ENCODE measurements around the gene MESD. TPM values are rescaled to one million over a fixed set of nuclear protein-coding genes. Genes with fewer than 3 reads are reported as not detected.

The MESD gene
- total RNA-seq, 1 experiment from 2014 or later = 47.3 TPM

GRCh38 chr15:81013396-81013929, 23.8 kb upstream of the MESD start:
- BruUV-seq (replicated peaks) = no TSS peak
- Mint-ChIP-seq H3K4me1 (ENCODE audit: low read depth, unreplicated experiment) (no peaks in the 10 kb centered on the region), H3K36me3 (ENCODE audit: insufficient read depth, unreplicated experiment) (no peaks in the 10 kb centered on the region), H3K27ac (ENCODE audit: unreplicated experiment) (no peak overlapping the region), H3K4me3 (ENCODE audit: low read depth, unreplicated experiment) (no peak overlapping the region), H3K9me3 (ENCODE audit: low read depth, unreplicated experiment) (no peaks in the 10 kb centered on the region), H3K27me3 (ENCODE audit: unreplicated experiment) (no peaks in the 10 kb centered on the region)
- CTCF ChIA-PET = no interaction called here
- intact Hi-C loops (cut with micrococcal nuclease; ENCODE audit: unreplicated experiment) = no loop called here
- TF ChIP-seq CTCF (IDR thresholded peaks at IDR 0.05; ENCODE audit: unreplicated experiment) = no peak
- no peak for DNase-seq

GRCh38 chr15:81012588-81012987, 23.0 kb upstream of the MESD start:
- Mint-ChIP-seq H3K9me3 (ENCODE audit: low read depth, unreplicated experiment) (no peaks in the 10 kb centered on the region), H3K27me3 (ENCODE audit: unreplicated experiment) (no peaks in the 10 kb centered on the region), H3K36me3 (ENCODE audit: insufficient read depth, unreplicated experiment) (no peaks in the 10 kb centered on the region), H3K4me1 (ENCODE audit: low read depth, unreplicated experiment) (no peaks in the 10 kb centered on the region), H3K27ac (ENCODE audit: unreplicated experiment) (no peak overlapping the region), H3K4me3 (ENCODE audit: low read depth, unreplicated experiment) (no peak overlapping the region)
- intact Hi-C loops (cut with micrococcal nuclease; ENCODE audit: unreplicated experiment) = no loop called here
- DNase-seq = no peak
- TF ChIP-seq CTCF (IDR thresholded peaks at IDR 0.05; ENCODE audit: unreplicated experiment) = no peak
- no TSS peak for BruUV-seq (replicated peaks)
- CTCF ChIA-PET = no interaction called here

- Mint-ChIP-seq H3K4me3 (ENCODE audit: low read depth, unreplicated experiment) (no peak overlapping the region), H3K36me3 (ENCODE audit: insufficient read depth, unreplicated experiment) (no peaks in the 10 kb centered on the region), H3K27me3 (ENCODE audit: unreplicated experiment) (no peaks in the 10 kb centered on the region), H3K27ac (ENCODE audit: unreplicated experiment) (no peak overlapping the region), H3K4me1 (ENCODE audit: low read depth, unreplicated experiment) (no peaks in the 10 kb centered on the region), H3K9me3 (ENCODE audit: low read depth, unreplicated experiment) (no peaks in the 10 kb centered on the region)
- intact Hi-C loops (cut with micrococcal nuclease; ENCODE audit: unreplicated experiment) = no loop called here
- CTCF ChIA-PET = no interaction called here
- no TSS peak for BruUV-seq (replicated peaks)
- no peak for DNase-seq
- no peak for TF ChIP-seq CTCF (IDR thresholded peaks at IDR 0.05; ENCODE audit: unreplicated experiment)
Observed at GRCh38 chr15:81011593-81011992, 22.0 kb upstream of the MESD start.

- CTCF ChIA-PET = interaction anchor here (0.7 kb wide), 1 partner anchor 166 kb away, joined by 4 read pairs; no protein-coding TSS in a partner anchor
- Mint-ChIP-seq H3K4me3 (ENCODE audit: low read depth, unreplicated experiment) (no peak overlapping the region), H3K4me1 (ENCODE audit: low read depth, unreplicated experiment) (no peaks in the 10 kb centered on the region), H3K27me3 (ENCODE audit: unreplicated experiment) (no peaks in the 10 kb centered on the region), H3K27ac (ENCODE audit: unreplicated experiment) (no peak overlapping the region), H3K9me3 (ENCODE audit: low read depth, unreplicated experiment) (no peaks in the 10 kb centered on the region), H3K36me3 (ENCODE audit: insufficient read depth, unreplicated experiment) (peaks cover 2% of the 10 kb centered on the region)
- intact Hi-C loops (cut with micrococcal nuclease; ENCODE audit: unreplicated experiment) = no loop called here
- TF ChIP-seq CTCF (IDR thresholded peaks at IDR 0.05; ENCODE audit: unreplicated experiment) = no peak
- no peak for DNase-seq
- BruUV-seq (replicated peaks) = no TSS peak
Observed at GRCh38 chr15:81010086-81010485, 20.5 kb upstream of the MESD start.

Data from Calu3 (cell line).